Measurements from ENCODE around the gene MAPRE3.

GRCh38 chr2:27067385-27067784 is 96.9 kb downstream of the MAPRE3 start:
- no peak for TF ChIP-seq CTCF (conservative IDR thresholded peaks at IDR 0.05)
- TF ChIP-seq ZFX (IDR thresholded peaks at IDR 0.05): no peak

All from C4-2B (cell line).